Stimulated activated CD8-positive, alpha-beta memory T cell treated with anti-CD3 and anti-CD28 coated beads, Interleukin-2, amount 100 ng/mL, for 1 hour (primary cell): Measurements from ENCODE around the gene DNMT3B.
"Not testable (repeated sequence)": the region's sequence is repeated elsewhere in the genome, so short reads cannot be mapped to it uniquely, and the experiment has no call there.

ENCODE experiments used
- DNase-seq, 2 donors: peaks; one replicate each; pipeline ENCODE4 v3.0.0-alpha.2; 2020; ENCODE audit warnings: low read depth in 2 of 2

Gene DNMT3B

DNA sequence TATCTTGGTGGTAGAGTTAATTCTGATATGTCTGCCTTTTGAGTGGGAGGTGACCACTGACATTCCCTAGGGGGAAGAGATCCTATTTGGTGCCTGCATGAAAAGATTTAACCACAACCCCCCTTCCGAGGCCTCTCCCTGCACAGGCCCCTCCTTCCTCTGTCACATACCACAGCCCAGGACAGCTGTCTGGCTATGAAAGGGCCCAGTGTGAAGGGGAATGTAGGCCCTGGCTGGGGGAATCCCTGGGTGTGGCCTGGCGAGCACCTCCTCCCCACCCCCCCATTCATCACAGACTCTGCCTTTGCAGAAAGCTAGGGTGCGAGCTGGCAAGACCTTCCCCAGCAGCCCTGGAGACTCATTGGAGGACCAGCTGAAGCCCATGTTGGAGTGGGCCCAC lies 30.1 kb downstream of the DNMT3B start:
- DNase-seq = no peak

GRCh38 chr20:32792731-32793458 lies 30.7 kb downstream of the DNMT3B start:
- DNase-seq = no peak

- DNase-seq = no peak
Measured at GRCh38 chr20:32796383-32796948, 34.3 kb downstream of the DNMT3B start.

GRCh38 chr20:32796981-32797451 lies 34.8 kb downstream of the DNMT3B start:
- DNase-seq = no peak

GRCh38 chr20:32797571-32797970 lies 35.4 kb downstream of the DNMT3B start:
- DNase-seq = not testable (repeated sequence)

DNA sequence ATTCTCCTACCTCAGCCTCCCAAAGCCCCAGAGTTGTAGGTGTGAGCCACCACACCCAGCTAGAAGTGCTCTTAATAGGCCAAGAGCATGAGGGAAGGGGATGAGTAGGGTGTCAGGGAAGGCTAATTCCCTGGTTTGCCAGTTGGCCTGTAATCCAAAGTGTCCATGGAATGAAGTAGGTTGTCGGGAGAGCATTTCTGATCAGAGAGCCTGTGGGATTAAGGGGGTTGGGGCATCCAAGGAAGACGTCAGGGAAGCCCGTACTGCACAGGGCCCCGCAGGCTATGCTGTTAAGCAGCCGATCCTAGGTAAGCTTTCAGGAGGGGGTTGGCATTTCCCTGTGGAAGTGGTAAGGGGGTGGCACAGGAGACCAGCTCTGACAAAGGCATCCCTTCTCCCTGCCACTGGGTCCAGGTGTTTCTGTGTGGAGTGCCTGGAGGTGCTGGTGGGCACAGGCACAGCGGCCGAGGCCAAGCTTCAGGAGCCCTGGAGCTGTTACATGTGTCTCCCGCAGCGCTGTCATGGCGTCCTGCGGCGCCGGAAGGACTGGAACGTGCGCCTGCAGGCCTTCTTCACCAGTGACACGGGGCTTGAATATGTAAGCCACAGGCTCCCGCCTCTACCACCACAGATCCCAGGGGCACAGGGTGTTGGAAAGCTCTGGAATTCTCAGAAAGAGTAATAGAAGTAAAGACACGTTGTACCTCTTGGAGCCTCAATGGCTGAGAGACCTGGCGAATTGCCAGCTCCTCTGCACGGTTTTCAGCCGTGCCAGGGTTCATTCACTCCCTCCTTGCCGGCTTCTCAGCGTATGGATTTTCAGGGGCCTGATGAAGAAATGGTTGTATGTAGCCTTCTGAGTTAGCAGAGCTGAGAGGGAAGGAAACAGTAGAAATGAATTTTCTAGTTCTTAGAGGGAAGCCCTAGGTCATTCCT lies 36.1 kb downstream of the DNMT3B start:
- DNase-seq = no peak

- DNase-seq = no peak
Measured at GRCh38 chr20:32803092-32803491, 40.9 kb downstream of the DNMT3B start.

GRCh38 chr20:32804022-32804715 lies 42.0 kb downstream of the DNMT3B start:
- no peak for DNase-seq

- no peak for DNase-seq
Measured at GRCh38 chr20:32804817-32805216, 42.6 kb downstream of the DNMT3B start.

DNA sequence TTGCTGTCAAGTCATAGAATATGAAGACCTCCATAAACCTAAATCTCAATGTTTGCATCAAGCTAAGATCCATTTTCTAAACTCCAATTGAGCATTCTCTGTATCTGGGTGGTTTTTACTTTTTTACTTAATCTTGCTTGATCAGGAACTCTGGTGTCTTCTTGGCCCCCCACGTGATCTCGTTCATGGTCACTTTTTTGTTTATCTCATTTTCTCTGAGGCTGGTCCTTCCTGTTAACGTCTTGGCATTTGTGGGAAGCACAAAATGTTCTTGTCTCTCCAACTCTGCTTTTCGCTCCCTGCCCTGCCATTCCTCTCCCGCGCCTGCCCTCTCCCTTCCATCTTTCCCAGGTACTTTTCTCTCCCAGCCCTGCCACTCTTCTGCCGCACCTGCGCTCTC lies 43.5 kb downstream of the DNMT3B start:
- DNase-seq = no peak

- DNase-seq = no peak
Measured at GRCh38 chr20:32806356-32806755, 44.2 kb downstream of the DNMT3B start.

GRCh38 chr20:32807706-32808105 lies 45.5 kb downstream of the DNMT3B start:
- DNase-seq = no peak

DNA sequence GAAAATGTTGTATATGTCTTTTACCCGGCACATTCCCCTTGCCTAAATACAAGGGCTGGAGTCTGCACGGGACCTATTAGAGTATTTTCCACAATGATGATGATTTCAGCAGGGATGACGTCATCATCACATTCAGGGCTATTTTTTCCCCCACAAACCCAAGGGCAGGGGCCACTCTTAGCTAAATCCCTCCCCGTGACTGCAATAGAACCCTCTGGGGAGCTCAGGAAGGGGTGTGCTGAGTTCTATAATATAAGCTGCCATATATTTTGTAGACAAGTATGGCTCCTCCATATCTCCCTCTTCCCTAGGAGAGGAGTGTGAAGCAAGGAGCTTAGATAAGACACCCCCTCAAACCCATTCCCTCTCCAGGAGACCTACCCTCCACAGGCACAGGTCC lies 46.3 kb downstream of the DNMT3B start:
- DNase-seq = no peak

- no peak for DNase-seq
Measured at GRCh38 chr20:32809907-32810306, 47.7 kb downstream of the DNMT3B start.

GRCh38 chr20:32810941-32811340 lies 48.8 kb downstream of the DNMT3B start:
- no peak for DNase-seq

DNA sequence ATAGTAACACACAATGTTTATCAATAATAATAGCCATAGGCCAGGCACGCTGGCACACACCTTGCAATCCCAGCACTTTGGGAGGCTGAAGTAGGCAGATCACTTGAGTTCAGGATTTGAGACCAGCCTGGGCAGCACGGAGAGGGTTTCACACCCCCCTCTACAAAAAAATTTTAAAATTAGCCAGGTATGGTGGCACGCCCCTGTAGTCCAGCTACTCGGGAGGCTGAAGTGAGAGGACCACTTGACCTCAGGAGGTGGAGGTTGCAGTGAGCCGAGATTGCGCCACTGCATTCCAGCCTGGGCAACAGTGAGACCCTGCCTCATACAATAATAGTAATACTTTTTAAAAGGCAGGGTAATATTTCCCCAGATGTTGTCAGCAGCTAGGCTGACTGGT lies 49.7 kb downstream of the DNMT3B start:
- no peak for DNase-seq

DNA sequence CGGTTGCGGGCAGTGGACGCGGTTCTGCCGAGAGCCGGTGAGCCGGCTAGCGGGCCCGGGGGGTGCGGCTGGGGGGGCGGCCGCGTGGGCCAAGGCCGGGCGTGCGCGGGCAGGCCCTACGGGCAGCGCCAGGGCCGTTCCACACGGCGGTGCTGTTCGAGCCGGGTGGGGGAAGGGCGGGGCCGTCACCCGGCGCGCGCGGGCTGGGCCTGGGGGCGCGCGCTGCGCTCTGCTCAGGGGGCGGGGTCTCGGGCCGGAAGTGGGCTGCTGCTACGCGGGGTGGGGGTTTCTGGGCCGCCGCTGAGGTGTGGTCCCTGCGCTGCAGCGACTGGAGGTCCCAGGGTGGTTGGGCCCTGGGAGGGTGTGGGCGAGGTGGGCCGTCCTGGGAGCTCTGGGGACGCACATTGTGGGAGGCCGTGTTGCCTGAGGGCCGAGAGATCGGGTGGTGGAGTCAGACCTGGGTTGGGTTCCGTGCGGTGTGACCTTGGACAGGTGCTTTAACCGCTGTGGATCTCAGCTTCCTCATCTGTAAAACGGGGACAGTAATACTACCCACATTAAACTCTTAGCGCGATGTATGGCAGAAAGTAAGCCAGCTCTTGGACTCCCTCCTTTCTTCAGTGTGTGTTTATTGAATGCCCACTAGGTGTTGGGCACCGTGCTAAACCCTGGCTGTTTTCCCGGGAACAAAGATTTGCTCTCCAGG lies 58.0 kb downstream of the DNMT3B start:
- peak; percentile 38 to 82 for DNase-seq

DNA sequence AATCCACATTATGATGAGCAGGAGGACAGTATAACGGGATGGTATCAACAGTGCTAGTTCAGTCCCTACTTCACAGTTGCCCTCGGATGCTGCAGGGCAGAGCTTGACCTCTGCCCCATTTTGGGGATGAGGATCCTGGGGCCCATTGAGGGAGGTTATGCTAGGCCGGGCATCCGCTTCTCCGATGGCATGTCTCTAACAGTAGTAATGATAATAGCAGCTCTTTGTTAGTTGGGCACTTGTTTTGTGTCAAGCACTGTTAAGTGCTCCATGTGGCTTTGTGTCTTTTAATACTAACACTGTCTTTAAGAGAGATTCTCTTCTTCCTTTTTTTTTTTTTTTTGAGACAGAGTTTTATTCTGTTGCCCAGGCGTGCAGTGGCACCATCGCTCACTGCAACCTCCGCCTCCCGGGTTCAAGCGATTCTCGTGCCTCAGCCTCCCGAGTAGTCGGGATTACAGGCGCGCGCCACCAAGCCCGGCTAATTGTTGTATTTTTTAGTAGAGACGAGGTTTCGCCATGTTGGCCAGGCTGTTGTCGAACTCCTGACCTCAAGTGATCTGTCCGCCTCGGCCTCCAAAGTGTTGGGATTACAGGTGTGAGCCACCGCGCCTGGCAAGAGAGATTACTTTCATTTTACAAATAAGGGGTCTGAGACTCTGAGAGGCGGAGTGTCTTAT lies 58.7 kb downstream of the DNMT3B start:
- DNase-seq = no peak

GRCh38 chr20:32822225-32822624 lies 60.0 kb downstream of the DNMT3B start:
- DNase-seq = no peak

DNA sequence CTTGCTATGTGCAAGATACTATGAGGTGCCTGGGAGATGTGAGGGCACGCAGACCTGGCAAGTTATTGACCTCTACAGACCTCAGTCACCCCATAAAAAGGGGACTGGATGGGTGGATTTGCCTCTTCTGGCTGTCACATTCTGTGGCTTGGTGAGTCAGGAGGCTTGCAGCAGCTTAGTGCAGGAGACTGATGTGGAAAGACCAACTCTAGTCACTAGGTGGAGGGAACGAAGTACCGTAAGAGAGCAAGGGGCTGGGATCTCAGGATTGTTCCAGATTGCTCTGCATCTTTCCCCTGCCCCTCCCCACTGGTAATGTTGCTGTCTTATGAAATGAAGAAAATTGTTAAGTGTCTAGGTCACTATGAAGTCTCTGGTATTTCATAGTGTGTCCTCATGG lies 60.9 kb downstream of the DNMT3B start:
- no peak for DNase-seq
